HepG2 (cell line): ENCODE data around the gene B3GNT9. TPM values are rescaled to one million over a fixed set of nuclear protein-coding genes. Genes with fewer than 3 reads are reported as not detected.

Experiments
- BORCS8-MEF2B ChIP-seq: sonication (generic); formaldehyde crosslinking; IDR thresholded peaks from 2 replicates; pipeline ENCODE4 v1.8.0; 2022; ENCODE audit warnings: mild to moderate bottlenecking, missing genetic modification reagents
- ESRRA ChIP-seq: sonication (generic); formaldehyde crosslinking; IDR thresholded peaks from 2 replicates; pipeline ENCODE4 v1.5.1; 2020; ENCODE audit warnings: mild to moderate bottlenecking, low read depth, missing genetic modification reagents
- HDAC1 ChIP-seq: sonication (generic); formaldehyde crosslinking; IDR thresholded peaks from 2 replicates; pipeline ENCODE4 v1.5.1; 2020; ENCODE audit warnings: mild to moderate bottlenecking, missing genetic modification reagents
- KIAA2018 ChIP-seq: sonication (generic); formaldehyde crosslinking; IDR thresholded peaks from 2 replicates; pipeline ENCODE4 v1.5.0; 2020; ENCODE audit warnings: mild to moderate bottlenecking, missing genetic modification reagents, borderline replicate concordance
- SNAPC4 ChIP-seq: sonication (generic); formaldehyde crosslinking; IDR thresholded peaks from 2 replicates; pipeline ENCODE4 v1.4.0; 2020; ENCODE audit warnings: mild to moderate bottlenecking, missing genetic modification reagents
- SRSF9 ChIP-seq: fragments of 200-400 bp; formaldehyde crosslinking; IDR thresholded peaks from 2 replicates; pipeline ENCODE4 v1.6.1; 2018; ENCODE audit warnings: borderline replicate concordance, mild to moderate bottlenecking, low read depth, low read length; ENCODE audit not compliant: insufficient read depth, poor library complexity, severe bottlenecking
- SUZ12 ChIP-seq: fragments of 150-350 bp; IDR thresholded peaks from 2 replicates; pipeline ENCODE4 v1.6.1; 2014; ENCODE audit warnings: low read depth, low read length
- ZBTB38 ChIP-seq: sonication (generic); formaldehyde crosslinking; IDR thresholded peaks from 2 replicates; pipeline ENCODE4 v1.5.1; 2020; ENCODE audit warnings: mild to moderate bottlenecking, missing genetic modification reagents
- ZFP90 ChIP-seq: sonication (generic); formaldehyde crosslinking; IDR thresholded peaks from 2 replicates; pipeline ENCODE4 v1.8.0; 2022; ENCODE audit warnings: missing genetic modification reagents, mild to moderate bottlenecking, inconsistent platforms, borderline replicate concordance
- ZNF770 ChIP-seq: sonication (generic); formaldehyde crosslinking; IDR thresholded peaks from 2 replicates; pipeline ENCODE4 v1.5.0; 2020; ENCODE audit warnings: mild to moderate bottlenecking, missing genetic modification reagents
- polyA plus RNA-seq, 8 experiments: library from polyadenylated mRNA; depleted of rRNA in 3 of 8; stranded (reverse) in 7 of 8; unstranded in 1 of 8; fragments of >200 nt; fragmentation: Illumina TruSeq in 4 of 8; extraction: Trizol in 4 of 8; gene quantifications; 2 replicates each; pipeline versions ENCODE4 v1.2.1 to v1.2.3, GENCODE V29; 2011 to 2016; ENCODE audit warnings: low read depth in 4 of 8, missing spikeins in 1 of 8, mixed read lengths in 1 of 8; ENCODE audit not compliant: insufficient read depth in 1 of 8
- total RNA-seq, 5 experiments: library from RNA; depleted of rRNA; stranded (reverse); fragments of >200 nt; fragmentation: Illumina TruSeq; extraction: Trizol; gene quantifications; 2 replicates each; pipeline ENCODE4 v1.2.3, GENCODE V29; 2016; ENCODE audit warnings: low read depth in 1 of 5

The B3GNT9 gene
- total and polyA plus RNA-seq, 2 of the 13 experiments (the other 11 are each of a cell fraction or from before 2014, with no cell fraction given) = 1.5 to 3.1 TPM

GRCh38 chr16:67155295-67156142 lies 4.7 kb upstream of the B3GNT9 start (continued):
- 0 out of 2 replicates have a peak, but pooled peaks have one; percentile 27 for TF ChIP-seq ZNF770
- TF ChIP-seq ZBTB38 (CRISPR knock-in tag) = peak; percentile 91
- TF ChIP-seq KIAA2018 = no peak
- TF ChIP-seq SNAPC4 (CRISPR knock-in tag) = no peak
- no peak; the same call in 1 of the 2 replicates for TF ChIP-seq ESRRA (CRISPR knock-in tag)
- TF ChIP-seq ZFP90 (CRISPR knock-in tag) = no peak
- TF ChIP-seq BORCS8-MEF2B (CRISPR knock-in tag) = peak; percentile 52; the same call in 1 of the 2 replicates
- TF ChIP-seq SRSF9 = no peak
- no peak for TF ChIP-seq SUZ12
- 0 out of 2 replicates have a peak, but pooled peaks have one; percentile 7 for TF ChIP-seq HDAC1 (CRISPR knock-in tag)
